Measurements from ENCODE around the gene UIMC1. TPM values are rescaled to one million over a fixed set of nuclear protein-coding genes. Genes with fewer than 3 reads are reported as not detected.

UIMC1 gene
- total and polyA plus RNA-seq, 2 of the 4 experiments (the other 2 are of a cell fraction): 19.5 to 27.6 TPM

GRCh38 chr5:176856746-176857145, 149.8 kb downstream of the UIMC1 start:
- Histone ChIP-seq H3K79me1 (ENCODE audit: low read depth in 1 of 2, low read length in 2 of 2) (no peaks in the 10 kb centered on the region), H3K4me1 (ENCODE audit: control insufficient read depth, insufficient read depth, low read length) (no peaks in the 10 kb centered on the region), H2BK5ac (ENCODE audit: low read depth, low read length, poor library complexity, severe bottlenecking) (no peak overlapping the region), H4K5ac (ENCODE audit: low read depth, low read length) (no peak overlapping the region), H3K4ac (ENCODE audit: low read depth, low read length) (no peak overlapping the region), H3K9me3 (ENCODE audit: control insufficient read depth, insufficient read depth, low read length) (no peaks in the 10 kb centered on the region), H2BK20ac (ENCODE audit: low read depth, low read length) (no peak overlapping the region), H3K4me3 (ENCODE audit: insufficient read depth, low read depth, low read length) (no peak overlapping the region), H3K14ac (replicated peaks; ENCODE audit: low read depth, low read length) (no peak overlapping the region), H3K56ac (ENCODE audit: extremely low read depth, insufficient read depth, low read length) (no peak overlapping the region), H2AK9ac (replicated peaks; ENCODE audit: low read depth, low read length, poor library complexity) (no peak overlapping the region), H3K4me2 (ENCODE audit: low read depth, low read length) (no peak overlapping the region), H3K36me3 (ENCODE audit: control insufficient read depth, insufficient read depth, low read length) (no peaks in the 10 kb centered on the region), H3K27ac (ENCODE audit: insufficient read depth, low read length) (no peak overlapping the region), H3K23ac (ENCODE audit: low read depth, low read length) (no peak overlapping the region), H4K91ac (ENCODE audit: insufficient read depth, low read depth, low read length) (no peak overlapping the region), H2BK120ac (ENCODE audit: low read depth, low read length) (no peak overlapping the region), H4K20me1 (ENCODE audit: insufficient read depth, low read length) (no peaks in the 10 kb centered on the region), H4K8ac (ENCODE audit: low read depth in 2 of 2, low read length in 2 of 2) (no peak overlapping the region), H2AK5ac (ENCODE audit: low read depth, low read length) (no peak overlapping the region), H2AFZ (replicated peaks; ENCODE audit: low read length, poor library complexity) (peak overlapping the region; percentile 27), H3K9ac (ENCODE audit: low read depth, low read length) (no peak overlapping the region), H3K27me3 (ENCODE audit: control insufficient read depth, insufficient read depth, low read length) (peaks cover 54% of the 10 kb centered on the region), H2BK15ac (ENCODE audit: low read depth, low read length) (no peak overlapping the region), H3K9me1 (ENCODE audit: insufficient read depth, low read length) (no peaks in the 10 kb centered on the region), H3K18ac (ENCODE audit: low read depth, low read length) (no peak overlapping the region)
- no peak for ATAC-seq (ENCODE audit: low read depth)
- dilution Hi-C loops (cut with HindIII; ENCODE audit: low sequenced_read_pairs, unreplicated experiment) (no loop called here), in situ Hi-C loops (cut with MboI; ENCODE audit: low sequenced_read_pairs) (no loop called here), intact Hi-C loops (cut with micrococcal nuclease) (no loop called here)
- no peak for DNase-seq
- no peak for TF ChIP-seq NFE2L2 (IDR thresholded peaks at IDR 0.05; ENCODE audit: low read depth, low read length)
- TF ChIP-seq SMC3 (IDR thresholded peaks at IDR 0.05; ENCODE audit: low read depth, low read length): no peak
- no peak for TF ChIP-seq RCOR1 (IDR thresholded peaks at IDR 0.05; ENCODE audit: insufficient replicate concordance, low read length)
- TF ChIP-seq FOS (IDR thresholded peaks at IDR 0.05; ENCODE audit: low read depth, low read length): no peak
- no peak for TF ChIP-seq BHLHE40 (IDR thresholded peaks at IDR 0.05; ENCODE audit: low read depth, low read length)
- TF ChIP-seq MAFK (IDR thresholded peaks at IDR 0.05; ENCODE audit: low read depth, low read length): no peak
- no peak for TF ChIP-seq MXI1 (IDR thresholded peaks at IDR 0.05; ENCODE audit: borderline replicate concordance, low read depth, low read length)
- no peak for TF ChIP-seq RAD21 (IDR thresholded peaks at IDR 0.05; ENCODE audit: low read length)
- TF ChIP-seq RFX5 (IDR thresholded peaks at IDR 0.05; ENCODE audit: low read depth, low read length): no peak
- no peak for TF ChIP-seq CHD1 (IDR thresholded peaks at IDR 0.05; ENCODE audit: low read depth, low read length)
- no peak for TF ChIP-seq CEBPB (IDR thresholded peaks at IDR 0.05; ENCODE audit: low read depth, low read length)
- no peak for TF ChIP-seq MAZ (IDR thresholded peaks at IDR 0.05; ENCODE audit: borderline replicate concordance, low read depth, low read length)
- no peak for TF ChIP-seq ELK1 (IDR thresholded peaks at IDR 0.05; ENCODE audit: borderline replicate concordance, low read depth, low read length)
- no peak for TF ChIP-seq POLR2A (IDR thresholded peaks at IDR 0.05; ENCODE audit: low read depth, low read length)
- no peak for TF ChIP-seq CTCF (conservative IDR thresholded peaks at IDR 0.05; ENCODE audit: low read depth, low read length)
- TF ChIP-seq USF2 (IDR thresholded peaks at IDR 0.05; ENCODE audit: low read depth, low read length): no peak
- BruUV-seq (replicated peaks): no TSS peak
- POLR2A ChIA-PET (ENCODE audit: unreplicated experiment): no interaction called here
- 5% methylated on average over 3 of the region's 8 CpGs; no CpG with 5 or more reads in 1 of the 2 experiments for WGBS, 2 experiments (ENCODE audit: extremely low coverage in 2 of 2, insufficient read length in 1 of 2)
- CTCF ChIA-PET: no interaction called here

All from IMR-90 (cell line).